ENCODE results near the gene SLC39A1.

The SLC39A1 gene

DNA sequence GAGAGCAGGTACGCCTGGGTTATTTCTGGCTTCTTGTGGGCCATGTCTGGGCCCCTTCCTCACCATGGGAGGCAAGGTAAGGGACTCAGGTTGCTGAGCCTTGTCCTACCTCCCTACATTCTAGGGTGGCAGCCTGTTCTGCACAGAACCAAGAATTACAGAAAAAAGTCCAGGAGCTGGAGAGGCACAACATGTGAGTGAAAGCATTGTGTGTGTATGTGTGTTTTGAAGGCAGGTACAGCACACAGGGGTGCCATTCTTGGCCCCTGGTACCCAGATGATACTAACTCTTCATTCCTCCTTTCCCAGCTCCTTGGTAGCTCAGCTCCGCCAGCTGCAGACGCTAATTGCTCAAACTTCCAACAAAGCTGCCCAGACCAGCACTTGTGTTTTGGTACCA, 9.7 kb upstream of the SLC39A1 start:
- H3K9me3 ChIP-seq (ENCODE audit: control insufficient read depth in 1 of 2, low read length in 2 of 2), result no peaks in the 10 kb centered on the region
- no peaks in the 10 kb centered on the region for H3K27me3 ChIP-seq (ENCODE audit: low read depth, low read length)
- H3K36me3 ChIP-seq (ENCODE audit: control insufficient read depth in 1 of 2, insufficient read depth in 2 of 2, low read length in 2 of 2), result peaks cover 22 to 24% of the 10 kb centered on the region in 2 donors
- peaks cover 12 to 26% of the 10 kb centered on the region in 2 donors for H3K4me1 ChIP-seq (ENCODE audit: control insufficient read depth in 1 of 2, insufficient read depth in 2 of 2, low read length in 2 of 2)
- no peak overlapping the region for H3K27ac ChIP-seq (ENCODE audit: low read length)
- H3K4me3 ChIP-seq (ENCODE audit: low read depth in 1 of 2, low read length in 2 of 2), result no peak overlapping the region

DNA sequence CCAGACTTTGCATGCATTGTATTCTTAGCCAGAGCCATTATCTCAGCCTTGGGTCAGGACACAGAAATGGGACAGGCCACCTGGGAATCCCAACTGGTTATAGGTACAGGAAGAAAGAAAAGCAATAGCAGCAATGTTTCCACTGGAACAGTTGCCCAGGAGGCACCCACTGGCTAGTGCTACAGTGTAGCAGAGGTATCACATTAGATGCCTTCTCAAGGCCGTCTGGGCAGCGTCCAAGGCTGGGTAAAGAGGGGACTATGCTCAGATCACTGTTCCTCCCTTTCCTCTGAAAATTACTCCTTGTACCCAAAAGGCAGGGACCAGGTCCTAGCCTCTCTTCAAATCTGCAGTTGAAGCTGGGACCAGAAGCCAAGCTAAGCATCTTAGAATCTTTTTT, 7.0 kb upstream of the SLC39A1 start:
- no peak overlapping the region for H3K27ac ChIP-seq (ENCODE audit: low read length)
- no peaks in the 10 kb centered on the region for H3K9me3 ChIP-seq (ENCODE audit: control insufficient read depth in 1 of 2, low read length in 2 of 2)
- H3K36me3 ChIP-seq (ENCODE audit: control insufficient read depth in 1 of 2, insufficient read depth in 2 of 2, low read length in 2 of 2), result peaks cover 22 to 24% of the 10 kb centered on the region in 2 donors
- peaks cover 8 to 19% of the 10 kb centered on the region in 2 donors for H3K4me1 ChIP-seq (ENCODE audit: control insufficient read depth in 1 of 2, insufficient read depth in 2 of 2, low read length in 2 of 2)
- H3K4me3 ChIP-seq (ENCODE audit: low read depth in 1 of 2, low read length in 2 of 2), result no peak overlapping the region
- no peaks in the 10 kb centered on the region for H3K27me3 ChIP-seq (ENCODE audit: low read depth, low read length)

DNA sequence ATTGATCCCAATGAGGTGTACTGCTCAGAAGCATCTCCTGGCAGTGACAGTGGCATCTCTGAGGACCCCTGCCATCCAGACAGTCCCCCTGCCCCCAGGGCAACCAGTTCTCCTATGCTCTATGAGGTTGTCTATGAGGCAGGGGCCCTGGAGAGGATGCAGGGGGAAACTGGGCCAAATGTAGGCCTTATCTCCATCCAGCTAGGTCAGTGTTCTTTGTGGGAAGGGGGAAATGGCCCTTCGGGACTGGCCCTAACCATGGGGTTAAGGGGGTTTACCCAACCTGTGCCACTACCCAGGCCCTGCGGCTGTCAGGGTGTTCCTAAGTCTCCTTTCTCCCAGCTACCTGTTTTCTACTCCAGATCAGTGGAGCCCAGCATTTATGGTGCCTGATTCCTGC, 5.6 kb upstream of the SLC39A1 start:
- Histone ChIP-seq H3K27me3 (ENCODE audit: low read depth, low read length) (no peaks in the 10 kb centered on the region), H3K27ac (ENCODE audit: low read length) (no peak overlapping the region), H3K9me3 (ENCODE audit: control insufficient read depth in 1 of 2, low read length in 2 of 2) (no peaks in the 10 kb centered on the region), H3K4me1 (ENCODE audit: control insufficient read depth in 1 of 2, insufficient read depth in 2 of 2, low read length in 2 of 2) (peaks cover 11 to 23% of the 10 kb centered on the region in 2 donors), H3K36me3 (ENCODE audit: control insufficient read depth in 1 of 2, insufficient read depth in 2 of 2, low read length in 2 of 2) (peaks cover 11 to 13% of the 10 kb centered on the region in 2 donors), H3K4me3 (ENCODE audit: low read depth in 1 of 2, low read length in 2 of 2) (peak overlapping the region in 1 of 2 donors; percentile 65)

DNA sequence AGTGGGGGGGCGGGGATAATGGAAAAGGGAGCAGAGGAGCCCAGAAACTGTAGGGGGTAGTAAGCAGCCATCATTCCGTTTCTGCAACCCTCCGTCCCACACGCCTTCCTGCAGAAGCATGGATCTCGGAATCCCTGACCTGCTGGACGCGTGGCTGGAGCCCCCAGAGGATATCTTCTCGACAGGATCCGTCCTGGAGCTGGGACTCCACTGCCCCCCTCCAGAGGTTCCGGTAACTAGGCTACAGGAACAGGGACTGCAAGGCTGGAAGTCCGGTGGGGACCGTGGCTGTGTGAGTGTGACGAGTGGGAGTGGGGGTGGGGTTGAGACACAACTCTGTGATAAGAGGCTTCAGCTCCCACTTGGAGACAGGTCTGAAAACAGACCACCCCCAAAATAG, 5.1 kb upstream of the SLC39A1 start:
- Histone ChIP-seq H3K27me3 (ENCODE audit: low read depth, low read length) (no peaks in the 10 kb centered on the region), H3K4me3 (ENCODE audit: low read depth in 1 of 2, low read length in 2 of 2) (peak overlapping the region; percentile 65 to 82), H3K4me1 (ENCODE audit: control insufficient read depth in 1 of 2, insufficient read depth in 2 of 2, low read length in 2 of 2) (peaks cover 11 to 23% of the 10 kb centered on the region in 2 donors), H3K36me3 (ENCODE audit: control insufficient read depth in 1 of 2, insufficient read depth in 2 of 2, low read length in 2 of 2) (peaks cover 6 to 7% of the 10 kb centered on the region in 2 donors), H3K27ac (ENCODE audit: low read length) (peak overlapping the region; percentile 90), H3K9me3 (ENCODE audit: control insufficient read depth in 1 of 2, low read length in 2 of 2) (no peaks in the 10 kb centered on the region)

DNA sequence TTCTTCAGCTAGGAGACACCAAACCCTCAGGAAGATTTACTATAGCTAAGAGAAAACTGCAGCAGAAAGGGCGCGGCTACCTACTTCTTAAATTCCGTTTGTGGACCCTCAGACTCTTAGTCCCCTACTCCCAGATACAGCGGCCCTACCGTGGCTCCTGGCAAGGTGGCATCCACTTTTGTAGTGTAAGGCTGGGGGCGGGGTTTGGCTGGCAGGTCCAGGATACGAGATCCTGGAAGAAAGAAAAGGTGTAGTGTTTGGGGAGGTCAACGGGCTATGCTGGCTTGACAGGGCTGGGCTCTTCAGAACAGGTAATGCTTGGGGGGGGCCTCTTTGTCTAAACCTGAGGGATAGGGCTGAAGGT, 4.6 kb upstream of the SLC39A1 start:
- Histone ChIP-seq H3K9me3 (ENCODE audit: control insufficient read depth in 1 of 2, low read length in 2 of 2) (no peaks in the 10 kb centered on the region), H3K27me3 (ENCODE audit: low read depth, low read length) (no peaks in the 10 kb centered on the region), H3K36me3 (ENCODE audit: control insufficient read depth in 1 of 2, insufficient read depth in 2 of 2, low read length in 2 of 2) (peaks cover 3% of the 10 kb centered on the region in 2 donors), H3K27ac (ENCODE audit: low read length) (peak overlapping the region; percentile 90), H3K4me1 (ENCODE audit: control insufficient read depth in 1 of 2, insufficient read depth in 2 of 2, low read length in 2 of 2) (peaks cover 11 to 23% of the 10 kb centered on the region in 2 donors), H3K4me3 (ENCODE audit: low read depth in 1 of 2, low read length in 2 of 2) (peak overlapping the region; percentile 65 to 82)

DNA sequence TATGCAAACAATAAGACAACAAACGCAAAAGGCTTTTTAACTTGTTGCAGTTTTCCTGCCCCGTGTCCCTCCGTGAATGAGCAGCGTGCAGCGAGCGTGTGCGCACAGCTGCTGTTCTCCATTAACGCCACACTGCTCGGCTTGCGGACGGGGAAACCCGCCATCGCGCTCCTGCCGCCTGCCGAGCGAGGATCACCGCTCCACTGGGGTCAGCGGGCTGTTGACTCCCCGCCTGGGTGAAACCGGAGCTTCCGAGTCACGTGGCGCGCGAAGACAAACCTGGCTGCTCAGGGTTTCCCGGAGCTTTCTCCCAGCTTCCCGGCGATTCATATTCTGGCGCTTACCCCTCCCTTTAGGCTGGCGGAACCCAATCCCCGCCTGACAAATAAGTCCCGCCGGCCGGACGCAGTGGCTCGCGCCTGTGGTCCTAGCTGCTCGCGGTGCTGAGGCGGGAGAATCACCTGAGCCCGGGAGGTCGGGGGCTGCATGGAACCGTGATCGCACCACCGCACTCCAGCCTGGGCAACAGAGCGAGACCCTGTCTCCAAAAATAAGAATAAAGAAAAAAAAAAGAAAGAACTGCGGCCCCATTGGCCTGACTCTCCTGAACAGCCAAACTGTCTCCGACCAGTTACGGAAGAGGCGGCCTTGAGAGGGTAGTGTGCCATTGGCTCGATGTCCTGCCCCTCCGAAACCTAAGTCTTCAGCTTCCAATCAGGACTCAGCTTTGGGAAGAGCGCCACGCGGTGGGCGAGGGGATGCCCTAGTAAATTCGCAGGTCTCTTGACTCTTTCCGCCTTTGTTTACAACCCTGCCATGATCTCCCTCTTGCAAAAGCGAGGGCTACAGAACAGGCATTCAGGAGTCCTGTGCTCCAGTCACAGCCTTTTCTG, 4.0 kb upstream of the SLC39A1 start, which contains the start of gene CREB3L4:
CREB3L4 (plus strand) TSS at position 796 of the 893 bp plus-strand sequence. CDS start 624 bp downstream, outside the sequence.
- H3K27me3 ChIP-seq (ENCODE audit: low read depth, low read length), result no peaks in the 10 kb centered on the region
- peak within 1 kb of the TSS; percentile 65 to 82 for H3K4me3 ChIP-seq (ENCODE audit: low read depth in 1 of 2, low read length in 2 of 2)
- no peaks in the 10 kb centered on the region for H3K36me3 ChIP-seq (ENCODE audit: control insufficient read depth in 1 of 2, insufficient read depth in 2 of 2, low read length in 2 of 2)
- H3K27ac ChIP-seq (ENCODE audit: low read length), result peak within 1 kb of the TSS; percentile 90
- no peaks in the 10 kb centered on the region for H3K9me3 ChIP-seq (ENCODE audit: control insufficient read depth in 1 of 2, low read length in 2 of 2)
- peaks cover 11 to 27% of the 10 kb centered on the region in 2 donors for H3K4me1 ChIP-seq (ENCODE audit: control insufficient read depth in 1 of 2, insufficient read depth in 2 of 2, low read length in 2 of 2)

DNA sequence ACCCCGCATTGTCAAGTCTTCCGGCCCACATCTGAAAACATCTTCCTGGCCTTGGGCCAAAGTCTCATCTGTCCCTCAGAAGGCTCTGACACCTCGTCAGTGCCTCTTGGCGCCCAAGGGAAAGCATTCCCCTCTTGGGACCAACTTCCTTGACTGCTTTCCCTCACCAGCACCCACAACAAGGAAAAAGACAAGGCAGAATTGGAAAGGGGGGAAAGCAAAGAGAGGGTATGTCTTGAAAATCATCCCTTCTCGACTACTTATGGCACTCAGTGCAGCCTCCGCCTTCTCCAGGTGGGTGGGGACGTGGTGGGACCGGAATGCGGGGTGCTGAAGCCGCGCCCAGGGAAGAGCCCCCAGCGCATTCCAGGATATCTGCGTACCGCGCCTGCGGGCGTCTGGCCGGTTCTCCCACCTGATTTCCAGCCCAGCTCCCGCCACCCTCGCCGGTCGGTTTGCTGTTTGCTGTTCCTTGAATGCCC, 554 bp upstream of the SLC39A1 start:
- peak overlapping the region; percentile 94 for H3K27ac ChIP-seq (ENCODE audit: low read length)
- H3K9me3 ChIP-seq (ENCODE audit: control insufficient read depth in 1 of 2, low read length in 2 of 2), result no peaks in the 10 kb centered on the region
- H3K4me1 ChIP-seq (ENCODE audit: control insufficient read depth in 1 of 2, insufficient read depth in 2 of 2, low read length in 2 of 2), result peaks cover 28 to 49% of the 10 kb centered on the region in 2 donors
- H3K36me3 ChIP-seq (ENCODE audit: control insufficient read depth in 1 of 2, insufficient read depth in 2 of 2, low read length in 2 of 2), result peaks cover 6 to 10% of the 10 kb centered on the region in 2 donors
- peak overlapping the region; percentile 81 to 84 for H3K4me3 ChIP-seq (ENCODE audit: low read depth in 1 of 2, low read length in 2 of 2)
- H3K27me3 ChIP-seq (ENCODE audit: low read depth, low read length), result no peaks in the 10 kb centered on the region

DNA sequence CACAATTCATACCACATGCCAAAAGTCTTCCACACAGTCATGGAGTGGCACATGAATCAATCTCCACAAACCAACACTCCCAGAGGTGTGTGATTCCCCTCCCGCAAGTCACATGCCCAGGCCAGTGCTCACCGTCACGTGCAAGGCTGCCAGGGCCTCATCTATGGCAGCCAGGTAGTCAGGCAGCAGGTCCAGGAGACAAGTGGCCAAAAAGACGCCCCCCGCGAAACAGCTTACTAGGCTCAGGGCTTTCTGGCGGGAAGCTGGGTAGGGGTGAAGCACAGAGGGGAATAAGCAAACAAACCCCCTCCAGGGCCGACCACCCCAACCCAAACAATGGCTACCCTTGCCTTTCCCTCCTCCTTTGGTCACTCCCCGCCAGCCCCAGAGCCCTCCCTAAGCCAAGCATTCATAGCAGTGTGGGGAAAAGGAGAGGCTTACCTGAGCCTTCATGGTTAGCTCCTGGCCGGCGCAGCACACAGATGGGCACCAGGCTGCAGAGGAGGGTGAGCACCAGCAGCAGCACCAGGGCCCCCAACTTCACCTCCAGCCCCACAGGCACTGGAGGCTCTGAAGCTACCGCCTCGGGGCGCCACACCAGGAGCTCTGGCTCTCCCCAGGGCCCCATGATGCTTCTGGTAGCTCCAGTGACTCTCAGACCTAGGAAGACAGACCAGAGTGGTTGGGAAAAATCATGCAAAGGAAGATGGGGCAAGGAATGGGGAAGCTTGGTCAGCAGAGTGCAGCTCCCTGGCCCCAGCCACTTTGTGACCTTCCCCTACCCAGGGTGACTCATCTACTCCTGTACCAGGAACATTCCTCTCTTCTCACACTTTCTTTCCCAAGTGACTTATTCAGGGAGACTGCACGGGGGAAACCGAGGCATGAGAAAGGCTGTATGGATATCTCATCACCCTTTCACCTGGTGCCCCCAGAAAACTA, 978 bp downstream of the SLC39A1 start:
- peak overlapping the region; percentile 81 to 84 for H3K4me3 ChIP-seq (ENCODE audit: low read depth in 1 of 2, low read length in 2 of 2)
- H3K4me1 ChIP-seq (ENCODE audit: control insufficient read depth in 1 of 2, insufficient read depth in 2 of 2, low read length in 2 of 2), result peaks cover 32 to 47% of the 10 kb centered on the region in 2 donors
- H3K27me3 ChIP-seq (ENCODE audit: low read depth, low read length), result no peaks in the 10 kb centered on the region
- H3K27ac ChIP-seq (ENCODE audit: low read length), result peak overlapping the region; percentile 94
- peaks cover 9 to 10% of the 10 kb centered on the region in 2 donors for H3K36me3 ChIP-seq (ENCODE audit: control insufficient read depth in 1 of 2, insufficient read depth in 2 of 2, low read length in 2 of 2)
- H3K9me3 ChIP-seq (ENCODE audit: control insufficient read depth in 1 of 2, low read length in 2 of 2), result no peaks in the 10 kb centered on the region

DNA sequence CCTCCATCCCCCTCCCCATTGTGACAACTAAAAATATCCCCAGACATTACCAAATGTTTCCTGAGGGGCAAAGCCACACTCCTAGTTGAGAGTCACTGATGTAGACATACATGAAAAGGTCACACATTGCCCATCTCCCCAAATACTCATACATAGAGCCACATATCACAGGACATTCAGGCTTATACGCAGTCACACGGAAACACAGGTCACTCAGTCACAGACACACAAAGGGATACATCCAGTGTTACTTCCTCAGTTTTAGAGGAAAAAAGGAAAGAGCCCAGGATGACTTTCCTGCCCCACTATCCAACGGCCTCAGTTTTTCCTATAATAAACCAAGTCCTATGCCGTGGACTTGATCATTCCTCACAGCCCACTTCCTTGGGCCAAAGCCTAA, 1.9 kb downstream of the SLC39A1 start:
- Histone ChIP-seq H3K4me3 (ENCODE audit: low read depth in 1 of 2, low read length in 2 of 2) (peak overlapping the region; percentile 81 to 84), H3K36me3 (ENCODE audit: control insufficient read depth in 1 of 2, insufficient read depth in 2 of 2, low read length in 2 of 2) (peaks cover 9 to 10% of the 10 kb centered on the region in 2 donors), H3K27ac (ENCODE audit: low read length) (peak overlapping the region; percentile 72), H3K4me1 (ENCODE audit: control insufficient read depth in 1 of 2, insufficient read depth in 2 of 2, low read length in 2 of 2) (peaks cover 39 to 53% of the 10 kb centered on the region in 2 donors), H3K27me3 (ENCODE audit: low read depth, low read length) (no peaks in the 10 kb centered on the region), H3K9me3 (ENCODE audit: control insufficient read depth in 1 of 2, low read length in 2 of 2) (no peaks in the 10 kb centered on the region)

DNA sequence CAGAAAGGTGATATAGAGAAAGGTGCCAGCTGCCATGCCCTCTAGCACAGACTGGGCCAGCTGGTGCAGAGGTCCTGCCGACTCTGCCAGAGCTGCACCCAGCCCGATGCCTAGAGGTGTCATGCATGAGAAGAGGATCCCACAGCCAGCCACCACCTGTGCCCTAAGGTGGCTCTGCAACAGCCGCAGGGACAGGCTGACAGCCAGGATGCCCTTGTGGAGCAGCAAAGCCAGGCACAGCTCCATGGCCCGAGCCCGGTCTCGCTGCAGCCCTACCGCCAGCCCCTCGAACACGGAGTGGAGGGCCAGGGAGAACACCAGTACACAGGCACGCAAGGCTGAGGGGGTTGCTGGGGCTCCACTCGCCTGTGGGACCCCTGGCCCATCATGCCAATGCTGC, 3.1 kb downstream of the SLC39A1 start:
- no peak overlapping the region for H3K4me3 ChIP-seq (ENCODE audit: low read depth in 1 of 2, low read length in 2 of 2)
- H3K27me3 ChIP-seq (ENCODE audit: low read depth, low read length), result no peaks in the 10 kb centered on the region
- no peaks in the 10 kb centered on the region for H3K9me3 ChIP-seq (ENCODE audit: control insufficient read depth in 1 of 2, low read length in 2 of 2)
- no peak overlapping the region for H3K27ac ChIP-seq (ENCODE audit: low read length)
- H3K4me1 ChIP-seq (ENCODE audit: control insufficient read depth in 1 of 2, insufficient read depth in 2 of 2, low read length in 2 of 2), result peaks cover 35 to 57% of the 10 kb centered on the region in 2 donors
- H3K36me3 ChIP-seq (ENCODE audit: control insufficient read depth in 1 of 2, insufficient read depth in 2 of 2, low read length in 2 of 2), result peaks cover 9 to 10% of the 10 kb centered on the region in 2 donors

DNA sequence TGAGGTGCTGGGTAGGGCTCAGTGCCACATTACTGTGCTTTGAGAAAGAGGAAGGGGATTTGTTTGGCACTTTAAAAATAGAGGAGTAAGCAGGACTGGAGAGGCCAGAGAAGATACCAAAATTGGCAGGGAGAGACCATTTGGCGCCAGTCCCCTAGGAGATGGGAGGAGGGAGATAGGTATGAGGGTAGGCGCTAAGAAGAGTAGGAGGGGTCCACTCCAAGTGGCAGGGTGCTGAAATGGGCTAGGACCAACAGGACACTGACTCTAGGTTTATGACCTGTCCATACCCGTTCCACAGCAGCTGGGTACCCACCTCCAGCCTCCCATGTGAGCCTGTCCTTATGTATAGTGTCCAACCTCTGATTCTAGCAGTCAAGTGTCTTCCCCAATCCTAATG, 3.9 kb downstream of the SLC39A1 start:
- no peaks in the 10 kb centered on the region for H3K9me3 ChIP-seq (ENCODE audit: control insufficient read depth in 1 of 2, low read length in 2 of 2)
- H3K4me3 ChIP-seq (ENCODE audit: low read depth in 1 of 2, low read length in 2 of 2), result peak overlapping the region; percentile 2 to 91
- H3K27ac ChIP-seq (ENCODE audit: low read length), result peak overlapping the region; percentile 73
- peaks cover 35 to 55% of the 10 kb centered on the region in 2 donors for H3K4me1 ChIP-seq (ENCODE audit: control insufficient read depth in 1 of 2, insufficient read depth in 2 of 2, low read length in 2 of 2)
- H3K27me3 ChIP-seq (ENCODE audit: low read depth, low read length), result no peaks in the 10 kb centered on the region
- peaks cover 10 to 14% of the 10 kb centered on the region in 2 donors for H3K36me3 ChIP-seq (ENCODE audit: control insufficient read depth in 1 of 2, insufficient read depth in 2 of 2, low read length in 2 of 2)
